GM18508 (cell line): Measurements from ENCODE around the gene HIP1R.

Experiments
- ATAC-seq: cut with Tn5 transposase; IDR thresholded peaks from one replicate; pipeline ENCODE4 v1.9.1; 2021; ENCODE audit warnings: moderate number of reproducible peaks; ENCODE audit not compliant: insufficient read depth, unreplicated experiment

Gene HIP1R

GRCh38 chr12:122846622-122847515 is 11.6 kb downstream of the HIP1R start:
- ATAC-seq, result no peak

GRCh38 chr12:122847516-122847836 is 12.2 kb downstream of the HIP1R start:
- no peak for ATAC-seq

GRCh38 chr12:122847921-122848421 is 12.7 kb downstream of the HIP1R start:
- no peak for ATAC-seq

- no peak for ATAC-seq
These were observed 13.5 kb downstream of the HIP1R start for GRCh38 chr12:122848471-122849351.

- ATAC-seq, result no peak
These were observed 14.2 kb downstream of the HIP1R start for GRCh38 chr12:122849352-122850047.

GRCh38 chr12:122850048-122850445 is 14.8 kb downstream of the HIP1R start:
- no peak for ATAC-seq

- no peak for ATAC-seq
These were observed 15.6 kb downstream of the HIP1R start for GRCh38 chr12:122850695-122851350.

GRCh38 chr12:122851820-122852219 is 16.6 kb downstream of the HIP1R start:
- no peak for ATAC-seq

GRCh38 chr12:122852336-122853275 is 17.3 kb downstream of the HIP1R start:
- no peak for ATAC-seq

GRCh38 chr12:122853582-122854245 is 18.5 kb downstream of the HIP1R start:
- ATAC-seq, result no peak

- ATAC-seq, result no peak
These were observed 19.3 kb downstream of the HIP1R start for GRCh38 chr12:122854554-122854953.

GRCh38 chr12:122855071-122855829 is 20.0 kb downstream of the HIP1R start:
- ATAC-seq, result no peak

GRCh38 chr12:122855928-122856831 is 20.9 kb downstream of the HIP1R start:
- no peak for ATAC-seq

- ATAC-seq, result no peak
These were observed 21.9 kb downstream of the HIP1R start for GRCh38 chr12:122856999-122857671.

- ATAC-seq, result no peak
These were observed 22.9 kb downstream of the HIP1R start for GRCh38 chr12:122858171-122858570.

GRCh38 chr12:122858591-122859302 is 23.5 kb downstream of the HIP1R start:
- ATAC-seq, result no peak
